HepG2 (cell line): Measurements from ENCODE around the gene CCL4. TPM values are rescaled to one million over a fixed set of nuclear protein-coding genes. Genes with fewer than 3 reads are reported as not detected.

Experiments used
- ATAC-seq: fragments of 200-7000 bp; cut with Tn5 transposase; 3 replicates; pipeline ENCODE4 v1.9.1; 2020; ENCODE audit warnings: mild to moderate bottlenecking, moderate library complexity
- BruUV-seq: library from RNA; stranded (reverse); fragments of 400-500 nt; replicated peaks from 2 replicates; lab custom pipeline; 2021; lab: Mats Ljungman, UMichigan
- CTCF ChIA-PET: fragments of 300-600 bp; formaldehyde crosslinking; extraction: SDS; loops from one replicate; lab custom pipeline; 2021; ENCODE audit warnings: low total read pairs, inconsistent platforms, low intra/inter-chr PET ratio; lab: Yijun Ruan, JAX
- POLR2A ChIA-PET: fragments of 350-600 bp; sonication (Branson Sonifier 250); formaldehyde crosslinking; loops from one replicate; lab custom pipeline; 2020; ENCODE audit warnings: antibody characterized with exemption, inconsistent platforms; lab: Yijun Ruan, JAX
- DNase-seq: peaks from one replicate; pipeline ENCODE4 v3.0.0-alpha.2; 2015; ENCODE audit warnings: low spot score
- FAIRE-seq: peaks from 3 replicates; lab custom pipeline; 2011; peaks lifted over from hg19 to GRCh38; lab: Jason Lieb, UNC
- H2AFZ ChIP-seq: one replicate; pipeline ENCODE4 v1.6.1; 2011; ENCODE audit warnings: low read length, inconsistent platforms
- H3K27ac ChIP-seq: fragments of 300-600 bp; 3 replicates; pipeline ENCODE4 v1.8.0; 2011; ENCODE audit warnings: mixed run types, mild to moderate bottlenecking, mixed read lengths, low read length, inconsistent platforms; ENCODE audit not compliant: insufficient read depth; ENCODE audit errors: extremely low read length
- H3K27me3 ChIP-seq, 2 experiments: fragments of 200-600 bp in 1 of 2; 2 replicates in 1 of 2; 3 replicates in 1 of 2; pipeline versions ENCODE4 v1.6.0 to v1.8.0; 2011; ENCODE audit warnings: low read length in 2 of 2, mild to moderate bottlenecking in 2 of 2, moderate library complexity in 2 of 2, inconsistent platforms in 1 of 2; ENCODE audit not compliant: insufficient read depth in 2 of 2, control insufficient read depth in 1 of 2
- H3K36me3 ChIP-seq, 2 experiments: fragments of 200-600 bp in 1 of 2; replicated peaks in 1 of 2; 2 replicates in 1 of 2; 3 replicates in 1 of 2; pipeline versions ENCODE4 v1.5.1 to v1.8.0; 2011; ENCODE audit warnings: low read length in 2 of 2, inconsistent platforms in 1 of 2; ENCODE audit not compliant: insufficient read depth in 2 of 2, control insufficient read depth in 1 of 2
- H3K4me1 ChIP-seq: 2 replicates; pipeline ENCODE4 v1.5.1; 2012; ENCODE audit warnings: low read length, inconsistent platforms; ENCODE audit not compliant: insufficient read depth
- H3K4me2 ChIP-seq: 2 replicates; pipeline ENCODE4 v1.6.0; 2011; ENCODE audit warnings: low read depth, low read length, inconsistent platforms
- H3K4me3 ChIP-seq, 3 experiments: fragments of 200-600 bp in 1 of 3; sonication (generic), shearing (Covaris generic) in 1 of 3; replicated peaks in 1 of 3; 2 replicates each; pipeline ENCODE4 v1.5.1; 2011 to 2016; ENCODE audit warnings: low read length in 3 of 3, inconsistent platforms in 2 of 3, low read depth in 2 of 3, mild to moderate bottlenecking in 2 of 3, control low read depth in 1 of 3, mixed read lengths in 1 of 3; ENCODE audit not compliant: insufficient read depth in 1 of 3
- H3K79me2 ChIP-seq: one replicate; pipeline ENCODE4 v1.6.1; 2011; ENCODE audit warnings: low read length, inconsistent platforms; ENCODE audit not compliant: insufficient read depth
- H3K9ac ChIP-seq: 2 replicates; pipeline ENCODE4 v1.6.0; 2011; ENCODE audit warnings: mild to moderate bottlenecking, low read depth, low read length, inconsistent platforms; ENCODE audit not compliant: insufficient read depth
- H3K9me3 ChIP-seq: 2 replicates; pipeline ENCODE4 v1.5.1; 2012; ENCODE audit warnings: mild to moderate bottlenecking, low read length
- H4K20me1 ChIP-seq: 2 replicates; pipeline ENCODE4 v1.6.0; 2011; ENCODE audit warnings: inconsistent platforms, mild to moderate bottlenecking, low read length, moderate library complexity; ENCODE audit not compliant: insufficient read depth
- DZIP1 ChIP-seq: sonication (generic); formaldehyde crosslinking; IDR thresholded peaks from 2 replicates; pipeline ENCODE4 v1.5.0; 2020; ENCODE audit warnings: mild to moderate bottlenecking, missing genetic modification reagents
- GFI1 ChIP-seq: sonication (generic); formaldehyde crosslinking; IDR thresholded peaks from 2 replicates; pipeline ENCODE4 v1.5.0; 2020; ENCODE audit warnings: missing genetic modification reagents, mild to moderate bottlenecking, borderline replicate concordance
- KDM1A ChIP-seq: IDR thresholded peaks from 2 replicates; pipeline ENCODE4 v1.6.1; 2016; ENCODE audit warnings: missing compliant biosample characterization
- PITX1 ChIP-seq: sonication (generic); formaldehyde crosslinking; IDR thresholded peaks from 2 replicates; pipeline ENCODE4 v1.5.1; 2020; ENCODE audit warnings: mild to moderate bottlenecking, missing genetic modification reagents
- SUZ12 ChIP-seq: fragments of 150-350 bp; IDR thresholded peaks from 2 replicates; pipeline ENCODE4 v1.6.1; 2014; ENCODE audit warnings: low read depth, low read length
- TEAD3 ChIP-seq: optimal IDR thresholded peaks from 2 replicates; pipeline ENCODE3; 2016; ENCODE audit warnings: borderline replicate concordance
- TERF1 ChIP-seq: sonication (generic); formaldehyde crosslinking; IDR thresholded peaks from 2 replicates; pipeline ENCODE4 v1.8.0; 2022; ENCODE audit warnings: mild to moderate bottlenecking, missing genetic modification reagents, moderate library complexity
- ZNF282 ChIP-seq: fragments of 450-650 bp; IDR thresholded peaks from 2 replicates; pipeline ENCODE4 v1.6.1; 2018; ENCODE audit not compliant: partially characterized antibody
- ZNF460 ChIP-seq: sonication (generic); formaldehyde crosslinking; IDR thresholded peaks from 2 replicates; pipeline ENCODE4 v1.5.1; 2020; ENCODE audit warnings: missing genetic modification reagents, mild to moderate bottlenecking, borderline replicate concordance
- WGBS: methylation state at CpG from one replicate; pipeline ENCODE4 v1.1.6; 2017; ENCODE audit warnings: low lambda C conversion rate; 5-methylcytosine and 5-hydroxymethylcytosine counted together
- in situ Hi-C: cut with HindIII; loops from 2 replicates; pipeline ENCODE4 v1.10.0; 2017; ENCODE audit warnings: low pct_unique_long_range_greater_than_20kb; ENCODE audit not compliant: extremely low pct_ligation_motif_present
- intact Hi-C: fragments of 100-400 bp; cut with micrococcal nuclease; formaldehyde crosslinking; loops from one replicate; pipeline ENCODE4 v1.10.0; 2022; ENCODE audit not compliant: unreplicated experiment
- polyA plus RNA-seq, 8 experiments: library from polyadenylated mRNA; depleted of rRNA in 3 of 8; stranded (reverse) in 7 of 8; unstranded in 1 of 8; fragments of >200 nt; fragmentation: Illumina TruSeq in 4 of 8; extraction: Trizol in 4 of 8; gene quantifications; 2 replicates each; pipeline versions ENCODE4 v1.2.1 to v1.2.3, GENCODE V29; 2011 to 2016; ENCODE audit warnings: low read depth in 4 of 8, missing spikeins in 1 of 8, mixed read lengths in 1 of 8; ENCODE audit not compliant: insufficient read depth in 1 of 8
- total RNA-seq, 5 experiments: library from RNA; depleted of rRNA; stranded (reverse); fragments of >200 nt; fragmentation: Illumina TruSeq; extraction: Trizol; gene quantifications; 2 replicates each; pipeline ENCODE4 v1.2.3, GENCODE V29; 2016; ENCODE audit warnings: low read depth in 1 of 5
- TF ChIP-seq, protein P1 (sequence below): IDR thresholded peaks from 2 replicates; pipeline ENCODE4 v1.6.1; 2018; ENCODE audit warnings: missing genetic modification reagents, mild to moderate bottlenecking, missing compliant biosample characterization

Gene CCL4
- total and polyA plus RNA-seq, 2 of the 13 experiments (the other 11 are each of a cell fraction or from before 2014, with no cell fraction given) = not detected

DNA sequence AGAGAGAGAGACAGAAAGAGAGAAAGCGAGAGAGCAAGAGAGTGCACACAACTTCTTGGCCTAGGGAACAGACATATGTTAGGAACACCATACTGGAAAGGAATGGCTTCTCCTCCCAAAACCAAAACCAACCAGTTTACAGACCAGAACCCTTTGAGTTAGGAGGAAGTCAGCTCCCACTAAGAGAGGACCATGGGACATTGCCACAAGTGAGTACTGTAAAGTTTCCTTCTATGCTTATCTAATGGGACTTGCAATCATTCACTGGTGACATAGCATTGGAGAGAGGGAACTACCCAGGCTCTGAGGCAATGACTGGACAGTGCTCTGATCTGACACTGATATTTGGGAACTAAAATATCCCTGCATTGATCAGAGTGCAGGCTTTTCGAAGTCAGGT lies 40.4 kb downstream of the CCL4 start:
- no peak overlapping the region for H3K9ac ChIP-seq
- H3K4me1 ChIP-seq = 0 out of 2 replicates have a peak, but pooled peaks cover 8% of the 10 kb centered on the region
- POLR2A ChIA-PET = no interaction called here

GRCh38 chr17:36144981-36145729 lies 41.5 kb downstream of the CCL4 start:
- in situ Hi-C loops = loop anchor here (5.0 kb wide), 1 partner anchor 173 kb away; no protein-coding TSS in a partner anchor
- whole genome bisulfite sequencing = 7% methylated on average over 5 of the region's 5 CpGs
- no peak for ATAC-seq
- no peak for TF ChIP-seq KDM1A (CRISPR knock-in tag)
- TF ChIP-seq GFI1 (CRISPR knock-in tag) = no peak
- no peak for TF ChIP-seq SUZ12
- TF ChIP-seq DZIP1 (CRISPR knock-in tag) = no peak
- TF ChIP-seq ZNF282 = no peak
- TF ChIP-seq, protein P1, sequence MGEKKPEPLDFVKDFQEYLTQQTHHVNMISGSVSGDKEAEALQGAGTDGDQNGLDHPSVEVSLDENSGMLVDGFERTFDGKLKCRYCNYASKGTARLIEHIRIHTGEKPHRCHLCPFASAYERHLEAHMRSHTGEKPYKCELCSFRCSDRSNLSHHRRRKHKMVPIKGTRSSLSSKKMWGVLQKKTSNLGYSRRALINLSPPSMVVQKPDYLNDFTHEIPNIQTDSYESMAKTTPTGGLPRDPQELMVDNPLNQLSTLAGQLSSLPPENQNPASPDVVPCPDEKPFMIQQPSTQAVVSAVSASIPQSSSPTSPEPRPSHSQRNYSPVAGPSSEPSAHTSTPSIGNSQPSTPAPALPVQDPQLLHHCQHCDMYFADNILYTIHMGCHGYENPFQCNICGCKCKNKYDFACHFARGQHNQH (CRISPR knock-in tag) = no peak
- no peak for TF ChIP-seq TERF1 (CRISPR knock-in tag)
- TF ChIP-seq ZNF460 (CRISPR knock-in tag) = no peak

More for the DNA sequence above, 40.4 kb downstream of the CCL4 start:
- Histone ChIP-seq H3K4me3 (no peak overlapping the region), H3K4me2 (no peak overlapping the region), H3K79me2 (no peaks in the 10 kb centered on the region), H2AFZ (no peak overlapping the region), H3K27ac (no peak overlapping the region), H3K36me3 (no peaks in the 10 kb centered on the region), H4K20me1 (no peaks in the 10 kb centered on the region), H3K27me3 (no peaks in the 10 kb centered on the region; a peak in 1 of 5 replicates), H3K9me3 (no peaks in the 10 kb centered on the region)
- in situ Hi-C loops (no loop called here), intact Hi-C loops (no loop called here)
- no peak for FAIRE-seq
- CTCF ChIA-PET = no interaction called here
- TF ChIP-seq, protein P1 (CRISPR knock-in tag) = no peak
- TF ChIP-seq PITX1 (CRISPR knock-in tag) (no peak), TEAD3 (no peak)
- 42% methylated on average over 2 of the region's 2 CpGs for WGBS
- ATAC-seq = no peak
- BruUV-seq = no TSS peak
- DNase-seq = no peak

More at GRCh38 chr17:36144981-36145729, 41.5 kb downstream of the CCL4 start:
- Histone ChIP-seq H3K4me3 (no peak overlapping the region), H3K27ac (no peak overlapping the region), H2AFZ (no peak overlapping the region), H4K20me1 (no peaks in the 10 kb centered on the region), H3K9ac (no peak overlapping the region), H3K27me3 (no peaks in the 10 kb centered on the region; a peak in 1 of 5 replicates), H3K36me3 (no peaks in the 10 kb centered on the region), H3K4me2 (no peak overlapping the region), H3K9me3 (no peaks in the 10 kb centered on the region), H3K4me1 (0 out of 2 replicates have a peak, but pooled peaks cover 8% of the 10 kb centered on the region), H3K79me2 (no peaks in the 10 kb centered on the region)
- DNase-seq (no peak), FAIRE-seq (no peak)
- intact Hi-C loops = no loop called here
- ChIA-PET CTCF (no interaction called here), POLR2A (no interaction called here)
- no TSS peak for BruUV-seq
